GM18951 (cell line): ENCODE measurements around the gene SNRNP25.

Experiments used
- POLR2A ChIP-seq: IDR thresholded peaks from 4 replicates; pipeline ENCODE4 v1.6.1; 2011; ENCODE audit warnings: mild to moderate bottlenecking; ENCODE audit not compliant: insufficient read length, insufficient read depth; ENCODE audit errors: extremely low read depth
- in situ Hi-C: fragments of 300-500 bp; cut with MboI; formaldehyde crosslinking; loops from one replicate; pipeline ENCODE4 v1.12.0; 2022; ENCODE audit warnings: low sequenced_read_pairs, mixed read lengths, inconsistent platforms; ENCODE audit not compliant: unreplicated experiment

Gene SNRNP25

GRCh38 chr16:74051-74746, 20.6 kb downstream of the SNRNP25 start:
- in situ Hi-C loops: no loop called here

GRCh38 chr16:74747-75334, 21.2 kb downstream of the SNRNP25 start:
- in situ Hi-C loops: no loop called here
- TF ChIP-seq POLR2A: no peak

More at GRCh38 chr16:74051-74746, 20.6 kb downstream of the SNRNP25 start:
- TF ChIP-seq POLR2A: no peak

- no peak for TF ChIP-seq POLR2A
- in situ Hi-C loops: no loop called here
Measured at GRCh38 chr16:75580-76501, 22.2 kb downstream of the SNRNP25 start.

- in situ Hi-C loops: no loop called here
- TF ChIP-seq POLR2A: no peak
Measured at GRCh38 chr16:76535-77272, 23.1 kb downstream of the SNRNP25 start.

DNA sequence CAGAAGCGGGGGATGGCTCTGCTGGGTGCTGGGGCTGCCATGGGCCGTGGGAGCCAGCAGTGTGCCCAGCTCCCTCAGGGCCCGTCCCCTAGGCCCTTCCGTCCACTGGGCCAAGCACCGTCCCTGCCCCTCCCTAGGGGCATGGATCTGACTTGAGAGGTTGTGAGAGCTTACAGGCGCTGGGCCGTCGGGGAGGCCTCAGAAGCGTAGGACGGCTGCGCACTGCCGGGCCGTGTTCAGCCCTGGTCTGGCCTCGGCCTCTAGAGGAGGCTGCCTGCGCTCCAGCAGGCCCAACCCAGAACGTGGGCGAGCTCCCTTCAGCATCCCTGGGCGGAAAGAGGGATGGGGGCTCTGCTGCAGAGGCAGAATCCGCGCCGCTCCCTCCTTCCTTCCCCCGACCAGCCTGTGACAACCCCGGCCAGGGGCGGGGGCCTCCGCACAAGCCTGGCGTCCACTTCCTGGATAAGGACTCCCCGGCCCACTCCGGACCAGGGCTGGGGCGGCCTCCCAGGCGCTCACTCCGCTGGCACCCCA, 23.7 kb downstream of the SNRNP25 start:
- in situ Hi-C loops: no loop called here

DNA sequence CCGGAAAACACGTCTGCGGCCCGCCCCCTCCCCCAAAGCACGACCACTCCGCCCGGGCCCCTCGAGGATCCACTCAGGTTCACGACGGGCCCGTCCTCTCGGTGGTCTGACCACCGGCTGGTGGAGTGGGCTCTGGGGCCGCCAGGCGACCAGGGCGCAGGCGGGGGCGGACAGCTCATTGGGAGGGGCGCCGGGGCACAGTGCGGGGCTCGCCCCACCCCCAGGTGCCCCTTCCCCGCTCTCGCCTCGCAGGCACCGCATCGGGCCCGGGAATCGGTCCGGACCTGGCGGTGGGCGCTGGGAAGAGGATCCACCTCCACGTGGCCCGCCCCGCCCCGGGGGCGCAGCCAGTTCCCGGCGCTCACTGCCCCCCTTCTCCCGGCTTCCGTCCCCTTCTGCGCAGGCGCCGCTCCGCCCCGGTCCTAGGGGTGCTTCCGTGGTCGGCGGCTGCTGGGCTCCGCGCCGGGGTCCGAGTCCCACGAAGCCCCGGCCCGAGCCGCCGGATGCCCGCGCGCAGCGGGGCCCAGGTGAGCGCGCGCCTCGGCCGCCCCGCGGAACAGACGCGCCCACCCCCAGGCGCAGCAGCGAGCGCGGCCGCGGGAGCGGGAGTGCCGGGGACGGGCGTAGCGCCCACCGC, 24.3 kb downstream of the SNRNP25 start, which contains the start of gene MPG:
Gene MPG, plus strand, starts transcription at position 419 of the 637 bp plus-strand sequence. Its CDS starts 85 bp downstream, at position 504.
- peak; percentile 94 for TF ChIP-seq POLR2A
- in situ Hi-C loops: no loop called here

More for the DNA sequence above, 23.7 kb downstream of the SNRNP25 start:
- no peak for TF ChIP-seq POLR2A

- TF ChIP-seq POLR2A: no peak
- in situ Hi-C loops: no loop called here
Measured at GRCh38 chr16:78444-79150, 25.0 kb downstream of the SNRNP25 start.

DNA sequence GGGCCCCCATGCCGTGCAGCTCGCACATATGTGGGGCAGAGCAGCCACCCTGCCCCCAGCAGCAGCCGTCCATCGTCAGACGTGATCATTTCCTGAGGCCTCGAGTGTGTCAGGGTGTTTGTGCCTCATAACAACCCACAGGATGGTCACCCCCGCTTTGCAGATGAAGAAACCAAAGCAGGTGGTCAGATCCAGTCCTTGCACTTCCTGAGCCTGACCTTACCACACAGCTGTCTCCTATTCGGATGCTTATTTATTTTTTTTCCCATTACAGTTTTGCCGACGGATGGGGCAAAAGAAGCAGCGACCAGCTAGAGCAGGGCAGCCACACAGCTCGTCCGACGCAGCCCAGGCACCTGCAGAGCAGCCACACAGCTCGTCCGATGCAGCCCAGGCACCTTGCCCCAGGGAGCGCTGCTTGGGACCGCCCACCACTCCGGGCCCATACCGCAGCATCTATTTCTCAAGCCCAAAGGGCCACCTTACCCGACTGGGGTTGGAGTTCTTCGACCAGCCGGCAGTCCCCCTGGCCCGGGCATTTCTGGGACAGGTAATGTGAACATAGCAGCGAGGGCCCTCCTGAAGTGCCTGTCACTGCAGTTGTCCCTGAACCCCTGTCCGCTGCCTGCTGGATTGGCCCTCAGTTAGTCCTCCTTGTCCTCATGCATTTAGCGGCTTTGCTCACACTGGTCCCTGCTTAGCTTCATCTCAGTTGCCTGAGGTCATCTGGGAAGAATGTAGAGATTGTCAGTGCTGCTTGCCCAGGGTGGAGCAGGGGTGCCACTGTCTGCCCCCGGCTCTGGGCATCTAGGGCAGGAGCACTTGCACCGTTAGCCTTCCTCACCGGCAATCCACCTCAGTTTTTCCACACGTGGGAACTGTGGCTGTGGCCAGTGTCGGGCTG, 25.8 kb downstream of the SNRNP25 start:
- in situ Hi-C loops: no loop called here
- peak; percentile 2 for TF ChIP-seq POLR2A

DNA sequence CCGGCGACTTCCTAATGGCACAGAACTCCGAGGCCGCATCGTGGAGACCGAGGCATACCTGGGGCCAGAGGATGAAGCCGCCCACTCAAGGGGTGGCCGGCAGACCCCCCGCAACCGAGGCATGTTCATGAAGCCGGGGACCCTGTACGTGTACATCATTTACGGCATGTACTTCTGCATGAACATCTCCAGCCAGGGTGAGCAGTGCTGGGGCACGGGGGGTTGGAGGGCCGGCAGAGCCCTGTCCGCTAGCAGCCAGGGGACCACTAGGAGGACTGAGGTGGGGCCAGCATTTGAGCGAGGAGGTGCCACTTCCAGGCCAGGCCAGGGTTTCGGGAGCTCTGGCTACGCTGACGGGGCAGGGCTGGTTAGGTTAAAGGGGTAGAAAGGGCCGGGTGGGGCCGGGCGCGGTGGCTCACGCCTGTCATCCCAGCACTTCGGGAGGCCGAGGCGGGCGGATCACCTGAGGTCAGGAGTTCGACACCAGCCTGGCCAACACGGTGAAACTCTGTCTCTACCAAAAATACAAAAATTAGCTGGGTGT, 29.5 kb downstream of the SNRNP25 start:
- in situ Hi-C loops: no loop called here
- TF ChIP-seq POLR2A: no peak

GRCh38 chr16:83781-84615, 30.4 kb downstream of the SNRNP25 start:
- in situ Hi-C loops: no loop called here
- TF ChIP-seq POLR2A: no peak
